OCI-LY1 (cell line): Measurements from ENCODE around the gene CYSRT1.

Source experiments
- H2AFZ ChIP-seq: fragments of 200-600 bp; sonication (generic), shearing (Covaris generic); 2 replicates; pipeline ENCODE4 v1.6.0; 2014; ENCODE audit warnings: antibody characterized with exemption, mild to moderate bottlenecking, low read length
- H3F3A ChIP-seq: fragments of 200-600 bp; sonication (generic), shearing (Covaris generic); 2 replicates; pipeline ENCODE4 v1.6.0; 2014; ENCODE audit warnings: mild to moderate bottlenecking, antibody characterized with exemption, low read length, moderate library complexity; ENCODE audit not compliant: insufficient read depth
- H3K27ac ChIP-seq: fragments of 200-600 bp; sonication (generic); 2 replicates; pipeline ENCODE4 v1.5.1; 2014; ENCODE audit warnings: low read length, mixed run types, mild to moderate bottlenecking, low read depth; ENCODE audit not compliant: poor library complexity, severe bottlenecking
- H3K27me3 ChIP-seq: fragments of 200-600 bp; sonication (generic); 2 replicates; pipeline ENCODE4 v1.6.0; 2014; ENCODE audit warnings: antibody characterized with exemption, mild to moderate bottlenecking, low read length, moderate library complexity; ENCODE audit not compliant: insufficient read depth
- H3K36me3 ChIP-seq: fragments of 200-600 bp; sonication (generic); 2 replicates; pipeline ENCODE4 v1.6.1; 2014; ENCODE audit warnings: mild to moderate bottlenecking, antibody characterized with exemption, low read length, moderate library complexity, mixed read lengths; ENCODE audit not compliant: insufficient read depth
- H3K4me1 ChIP-seq: fragments of 200-600 bp; sonication (generic); 2 replicates; pipeline ENCODE4 v1.5.1; 2014; ENCODE audit warnings: mild to moderate bottlenecking, low read length, moderate library complexity; ENCODE audit not compliant: insufficient read depth, severe bottlenecking
- H3K4me2 ChIP-seq: fragments of 200-600 bp; sonication (generic), shearing (Covaris generic); 2 replicates; pipeline ENCODE4 v1.6.1; 2014; ENCODE audit warnings: low read length
- H3K4me3 ChIP-seq: fragments of 200-600 bp; sonication (generic); 2 replicates; pipeline ENCODE4 v1.5.1; 2014; ENCODE audit warnings: low read length, low read depth, mild to moderate bottlenecking, mixed read lengths; ENCODE audit not compliant: poor library complexity, severe bottlenecking
- H3K79me2 ChIP-seq: fragments of 200-600 bp; shearing (Covaris generic); 2 replicates; pipeline ENCODE4 v1.6.1; 2016; ENCODE audit warnings: mixed run types, low read length, mixed read lengths; ENCODE audit not compliant: insufficient read depth
- H3K9ac ChIP-seq: fragments of 200-600 bp; sonication (generic), shearing (Covaris generic); 2 replicates; pipeline ENCODE4 v1.6.1; 2014; ENCODE audit warnings: mild to moderate bottlenecking, low read length, mixed read lengths
- H3K9me2 ChIP-seq: fragments of 200-600 bp; sonication (generic), shearing (Covaris generic); 2 replicates; pipeline ENCODE4 v1.6.1; 2014; ENCODE audit warnings: low read depth, mild to moderate bottlenecking, low read length, mixed read lengths
- H3K9me3 ChIP-seq: fragments of 200-600 bp; shearing (Covaris generic); 2 replicates; pipeline ENCODE4 v1.6.1; 2014; ENCODE audit warnings: low read length, mixed read lengths
- H4K20me1 ChIP-seq: fragments of 200-600 bp; sonication (generic), shearing (Covaris generic); 2 replicates; pipeline ENCODE4 v1.6.0; 2016; ENCODE audit warnings: mild to moderate bottlenecking, low read length; ENCODE audit not compliant: insufficient read depth
- CTCF ChIP-seq: fragments of 200-600 bp; sonication (generic), shearing (Covaris generic); IDR thresholded peaks from 2 replicates; pipeline ENCODE4 v1.5.1; 2017; ENCODE audit warnings: mild to moderate bottlenecking, antibody characterized with exemption, low read length, moderate library complexity, mixed read lengths
- EZH2 ChIP-seq: fragments of 200-600 bp; sonication (generic), shearing (Covaris generic); IDR thresholded peaks from 2 replicates; pipeline ENCODE4 v1.8.0; 2017; ENCODE audit warnings: borderline replicate concordance, mixed run types, mild to moderate bottlenecking, antibody characterized with exemption, low read length, moderate library complexity, mixed read lengths

Gene CYSRT1

GRCh38 chr9:137266162-137266527, 41.2 kb downstream of the CYSRT1 start:
- Histone ChIP-seq H4K20me1 (no peaks in the 10 kb centered on the region), H3K9me3 (no peaks in the 10 kb centered on the region), H3K9me2 (no peaks in the 10 kb centered on the region), H3K27ac (no peak overlapping the region), H3K36me3 (peaks cover 41% of the 10 kb centered on the region), H3K27me3 (no peaks in the 10 kb centered on the region), H3K4me1 (peaks cover 37% of the 10 kb centered on the region), H3K4me3 (no peak overlapping the region), H3K4me2 (no peak overlapping the region), H2AFZ (no peak overlapping the region), H3K9ac (no peak overlapping the region), H3F3A (no peaks in the 10 kb centered on the region), H3K79me2 (no peaks in the 10 kb centered on the region)
- TF ChIP-seq CTCF = no peak
- no peak for TF ChIP-seq EZH2

GRCh38 chr9:137266585-137267453, 41.8 kb downstream of the CYSRT1 start:
- H3K4me1 ChIP-seq = peaks cover 42% of the 10 kb centered on the region
- H3K4me2 ChIP-seq = peak overlapping the region; percentile 74
- no peaks in the 10 kb centered on the region for H3K79me2 ChIP-seq
- peak overlapping the region; percentile 58 for H3K4me3 ChIP-seq
- 0 out of 2 replicates have a peak overlapping the region, but pooled peaks have one; percentile 39 for H3K9ac ChIP-seq
- H3K27me3 ChIP-seq = no peaks in the 10 kb centered on the region
- H3K27ac ChIP-seq = peak overlapping the region; percentile 92
- no peaks in the 10 kb centered on the region for H3K9me3 ChIP-seq
- H3F3A ChIP-seq = no peaks in the 10 kb centered on the region
- no peak overlapping the region for H2AFZ ChIP-seq
- peaks cover 41% of the 10 kb centered on the region for H3K36me3 ChIP-seq
- H3K9me2 ChIP-seq = no peaks in the 10 kb centered on the region
- no peaks in the 10 kb centered on the region for H4K20me1 ChIP-seq
- TF ChIP-seq EZH2 (no peak), CTCF (no peak)

- Histone ChIP-seq H2AFZ (no peak overlapping the region), H3K79me2 (no peaks in the 10 kb centered on the region), H3K4me3 (peak overlapping the region; percentile 58), H3K27ac (peak overlapping the region; percentile 92), H3K4me2 (peak overlapping the region; percentile 74), H3K9ac (peak overlapping the region; percentile 61; the same call in 1 of the 2 replicates), H3F3A (no peaks in the 10 kb centered on the region), H3K27me3 (no peaks in the 10 kb centered on the region), H3K4me1 (peaks cover 42% of the 10 kb centered on the region), H3K36me3 (peaks cover 52% of the 10 kb centered on the region), H3K9me2 (no peaks in the 10 kb centered on the region), H4K20me1 (no peaks in the 10 kb centered on the region), H3K9me3 (no peaks in the 10 kb centered on the region)
- TF ChIP-seq EZH2 (no peak), CTCF (no peak)
Measured at GRCh38 chr9:137267933-137268355, 43.0 kb downstream of the CYSRT1 start.
